GM23338 (cell line): ENCODE results near the gene TYW1B.
"Not testable (repeated sequence)": the region's sequence is repeated elsewhere in the genome, so short reads cannot be mapped to it uniquely, and the experiment has no call there.

Source experiments
- CTCF ChIP-seq, 2 experiments: fragments of 200-600 bp in 1 of 2; sonication (generic) in 1 of 2; conservative IDR thresholded peaks; 2 replicates each; pipeline versions ENCODE4 v1.5.1 to v1.6.1; 2016 to 2017; ENCODE audit warnings: antibody characterized with exemption in 2 of 2, low read depth in 2 of 2, mild to moderate bottlenecking in 2 of 2, moderate library complexity in 1 of 2
- EZH2 ChIP-seq: fragments of 200-600 bp; sonication (generic); IDR thresholded peaks from one replicate; pipeline ENCODE4 v1.8.0; 2017; ENCODE audit warnings: antibody characterized with exemption, mild to moderate bottlenecking, low read depth; ENCODE audit not compliant: unreplicated experiment
- EZH2phosphoT487 ChIP-seq: fragments of 200-600 bp; sonication (generic); IDR thresholded peaks from one replicate; pipeline ENCODE4 v1.8.1; 2018; ENCODE audit warnings: antibody characterized with exemption; ENCODE audit not compliant: unreplicated experiment
- NANOG ChIP-seq: IDR thresholded peaks from 2 replicates; pipeline ENCODE4 v1.6.1; 2016; ENCODE audit warnings: antibody characterized with exemption, borderline replicate concordance

GRCh38 chr7:72844146-72844545 lies 16.1 kb upstream of the TYW1B start:
- TF ChIP-seq NANOG; CTCF (conservative IDR thresholded peaks at IDR 0.05; ENCODE audit: low read depth in 2 of 2); EZH2; EZH2phosphoT487: not testable (repeated sequence)
